T-helper 2 cell treated with Interferon-gamma antibody and Interleukin-4, amounts not matched to agents 5 μg/mL and 100 μg/mL, for 36 hours (primary cell): ENCODE measurements around the gene AFAP1.
A peak's percentile ranks its signal among the peaks of the same experiment; 100 is the strongest.

ENCODE experiments used
- DNase-seq: peaks from one replicate; pipeline ENCODE4 v3.0.0; 2021; ENCODE audit warnings: low spot score
- H3K27ac Mint-ChIP-seq: one replicate; pipeline ENCODE4 v1.8.0; 2021; ENCODE audit warnings: mild to moderate bottlenecking, mixed read lengths
- H3K27me3 Mint-ChIP-seq: one replicate; pipeline ENCODE4 v1.8.0; 2021; ENCODE audit warnings: low read depth, mixed read lengths
- H3K36me3 Mint-ChIP-seq: one replicate; pipeline ENCODE4 v1.8.0; 2021; ENCODE audit warnings: low read depth, mixed read lengths
- H3K4me1 Mint-ChIP-seq: one replicate; pipeline ENCODE4 v1.8.0; 2021; ENCODE audit warnings: low read depth, mixed read lengths
- H3K4me3 Mint-ChIP-seq: one replicate; pipeline ENCODE4 v1.8.0; 2022; ENCODE audit warnings: mild to moderate bottlenecking, moderate library complexity, mixed read lengths
- H3K9me3 Mint-ChIP-seq: one replicate; pipeline ENCODE4 v1.8.0; 2021; ENCODE audit warnings: mixed read lengths

Gene AFAP1

DNA sequence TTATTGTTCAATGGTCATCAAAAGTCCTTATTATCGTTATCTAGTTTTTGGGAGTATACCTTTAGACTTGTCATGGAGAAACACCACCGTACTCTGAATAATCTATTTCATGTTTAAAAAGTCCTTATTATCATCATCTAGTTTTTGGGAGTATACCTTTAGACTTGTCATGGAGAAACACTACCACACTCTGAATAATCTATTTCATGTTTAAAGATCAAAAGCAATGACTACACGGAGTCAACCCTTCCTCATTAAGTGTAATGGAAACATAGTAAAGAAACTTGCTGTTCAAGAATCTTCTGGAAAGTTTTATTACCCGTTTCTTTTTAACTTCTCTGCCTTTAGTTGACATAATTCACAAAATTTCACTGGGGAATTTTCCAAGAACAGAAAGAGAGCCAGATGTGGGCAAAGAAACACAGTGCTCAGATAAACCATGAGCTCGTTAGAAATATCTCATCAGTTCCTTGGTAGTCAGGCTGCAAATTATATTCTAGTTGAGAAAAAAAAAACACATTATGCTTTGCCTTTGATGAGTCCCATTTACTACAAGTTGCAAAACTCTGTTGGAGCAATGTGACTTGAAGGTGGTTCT, 158.8 kb downstream of the AFAP1 start:
- Mint-ChIP-seq H3K9me3 (no peaks in the 10 kb centered on the region), H3K4me1 (peaks cover 19% of the 10 kb centered on the region), H3K36me3 (no peaks in the 10 kb centered on the region), H3K4me3 (peak overlapping the region; percentile 39), H3K27ac (peak overlapping the region; percentile 29), H3K27me3 (no peaks in the 10 kb centered on the region)
- no peak for DNase-seq

DNA sequence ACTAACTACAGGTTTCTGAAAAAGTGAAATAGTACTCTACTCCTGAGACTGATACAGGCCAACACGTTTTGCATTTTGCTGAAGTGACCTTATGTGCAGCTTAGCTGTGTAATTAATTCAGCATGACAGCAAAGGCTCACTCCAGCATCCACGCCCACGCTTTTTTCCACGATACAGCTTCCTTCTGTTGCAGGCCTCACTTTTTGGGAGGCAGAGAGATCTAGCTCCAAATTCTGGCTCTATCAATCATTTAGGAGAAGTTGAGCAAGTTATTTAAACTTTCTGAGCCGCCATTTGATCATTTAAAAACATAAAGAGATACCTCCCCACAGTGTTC, 160.3 kb downstream of the AFAP1 start:
- no peaks in the 10 kb centered on the region for H3K9me3 Mint-ChIP-seq
- no peak overlapping the region for H3K27ac Mint-ChIP-seq
- no peak for DNase-seq
- no peak overlapping the region for H3K4me3 Mint-ChIP-seq
- H3K36me3 Mint-ChIP-seq = no peaks in the 10 kb centered on the region
- H3K4me1 Mint-ChIP-seq = peaks cover 19% of the 10 kb centered on the region
- H3K27me3 Mint-ChIP-seq = no peaks in the 10 kb centered on the region

DNA sequence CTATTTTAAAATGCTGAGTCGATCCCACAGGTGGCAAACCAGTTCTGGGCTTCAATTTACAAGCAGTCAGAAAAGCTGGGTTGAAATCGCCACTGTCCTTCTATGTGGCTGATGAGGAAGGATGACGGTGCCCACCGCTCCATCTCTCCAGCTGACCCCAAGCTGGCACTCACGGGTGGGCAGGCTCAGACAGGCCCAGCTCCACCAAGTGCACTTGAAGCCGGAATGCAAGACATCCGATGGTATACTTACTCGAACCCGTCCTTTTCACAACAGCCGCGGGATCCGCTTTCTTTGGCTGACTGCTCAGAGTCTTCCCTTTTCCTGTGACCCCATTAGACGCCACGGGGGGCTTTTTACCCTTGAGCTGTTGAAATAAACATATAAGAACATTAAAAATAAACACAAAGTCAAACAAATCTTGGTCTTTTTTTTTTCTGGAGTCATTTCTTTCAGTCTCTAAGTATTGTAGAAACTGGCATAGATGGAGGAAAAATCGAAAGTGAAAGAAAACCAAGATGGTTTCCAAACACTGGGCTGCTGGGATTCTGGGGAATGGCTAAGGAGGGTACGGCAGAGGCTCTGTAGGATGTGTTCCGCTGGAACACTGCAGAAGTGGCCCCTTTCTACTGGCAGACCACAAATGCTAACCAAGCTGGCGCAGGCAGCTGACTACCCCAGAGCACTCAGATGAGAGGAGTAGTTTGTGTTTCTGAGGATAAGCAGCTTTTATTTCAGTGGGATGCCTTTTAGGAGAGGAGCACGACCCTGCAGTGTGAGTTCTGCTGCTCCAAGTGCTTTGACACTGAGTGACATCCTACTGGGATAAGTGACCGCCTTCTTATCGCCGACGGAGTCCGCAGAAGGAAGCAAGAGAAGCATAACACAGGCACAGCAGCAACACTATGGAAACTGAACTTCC, 160.9 kb downstream of the AFAP1 start:
- Mint-ChIP-seq H3K36me3 (no peaks in the 10 kb centered on the region), H3K4me1 (peaks cover 19% of the 10 kb centered on the region), H3K9me3 (no peaks in the 10 kb centered on the region), H3K27ac (no peak overlapping the region), H3K4me3 (no peak overlapping the region), H3K27me3 (no peaks in the 10 kb centered on the region)
- DNase-seq = no peak

DNA sequence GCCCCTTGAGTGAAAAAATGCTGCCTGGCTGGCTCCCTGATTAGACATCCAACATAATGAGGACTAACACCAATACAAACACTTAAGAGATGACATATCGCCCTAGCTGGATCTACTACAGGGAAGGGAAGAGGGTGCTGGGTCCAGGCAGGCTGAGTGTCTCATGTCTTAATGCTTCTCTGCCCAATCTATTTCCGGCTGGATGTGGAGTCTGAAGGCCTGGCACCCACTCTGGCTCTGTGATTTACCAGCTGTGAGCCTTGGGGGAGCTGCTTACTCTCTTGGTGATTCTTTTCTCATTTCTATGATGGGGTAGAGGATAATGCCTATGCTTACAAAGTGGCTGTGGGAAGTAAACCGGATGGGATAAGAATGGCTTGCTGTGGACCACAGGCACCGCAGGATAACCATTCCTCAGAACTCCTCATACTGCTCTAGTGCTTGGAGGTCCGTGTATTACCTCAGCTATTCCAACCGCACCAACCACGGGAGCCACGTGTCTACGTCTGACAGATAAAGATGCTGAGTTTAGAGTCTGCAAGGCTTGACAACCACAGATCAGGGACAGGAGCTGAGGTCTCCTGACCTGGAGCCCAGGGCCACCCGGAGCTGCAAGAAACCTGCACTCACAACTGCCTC, 161.7 kb downstream of the AFAP1 start:
- H3K9me3 Mint-ChIP-seq = no peaks in the 10 kb centered on the region
- DNase-seq = no peak
- no peak overlapping the region for H3K4me3 Mint-ChIP-seq
- no peaks in the 10 kb centered on the region for H3K27me3 Mint-ChIP-seq
- no peaks in the 10 kb centered on the region for H3K36me3 Mint-ChIP-seq
- H3K4me1 Mint-ChIP-seq = peaks cover 19% of the 10 kb centered on the region
- no peak overlapping the region for H3K27ac Mint-ChIP-seq

DNA sequence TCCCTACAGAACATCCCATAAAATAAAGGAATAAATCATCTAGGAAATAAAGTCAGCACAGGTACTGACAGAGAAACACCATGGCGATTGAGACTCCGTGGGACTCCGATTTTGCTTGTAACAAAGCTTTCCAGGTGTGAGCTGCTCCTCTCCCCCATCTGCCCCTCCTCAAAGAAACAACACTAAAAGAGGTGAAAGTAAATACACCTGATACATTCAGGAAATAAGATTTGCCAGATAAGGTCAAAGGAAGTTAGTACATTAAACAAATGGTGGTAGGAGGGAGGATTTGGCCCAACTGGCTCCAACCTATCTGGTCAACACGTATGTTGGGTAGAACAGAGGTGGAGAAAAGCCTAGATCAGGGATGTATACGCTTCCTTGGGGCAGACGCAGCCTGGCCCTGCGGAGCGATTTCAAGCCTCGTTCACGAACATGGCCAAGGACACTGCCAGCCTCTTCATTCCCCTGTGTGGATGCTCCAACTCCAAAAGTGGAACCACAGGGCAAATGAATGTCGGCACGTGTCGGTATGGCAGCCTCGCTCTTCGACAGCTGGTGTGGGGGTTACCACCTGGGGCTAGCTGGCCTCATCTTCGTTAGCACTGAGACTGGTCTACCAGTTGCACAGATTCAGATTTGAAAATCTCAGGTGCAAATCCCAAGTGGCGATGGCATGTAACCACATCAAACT, 162.5 kb downstream of the AFAP1 start:
- H3K9me3 Mint-ChIP-seq = no peaks in the 10 kb centered on the region
- H3K27ac Mint-ChIP-seq = no peak overlapping the region
- no peak overlapping the region for H3K4me3 Mint-ChIP-seq
- DNase-seq = no peak
- peaks cover 19% of the 10 kb centered on the region for H3K4me1 Mint-ChIP-seq
- H3K36me3 Mint-ChIP-seq = no peaks in the 10 kb centered on the region
- no peaks in the 10 kb centered on the region for H3K27me3 Mint-ChIP-seq

DNA sequence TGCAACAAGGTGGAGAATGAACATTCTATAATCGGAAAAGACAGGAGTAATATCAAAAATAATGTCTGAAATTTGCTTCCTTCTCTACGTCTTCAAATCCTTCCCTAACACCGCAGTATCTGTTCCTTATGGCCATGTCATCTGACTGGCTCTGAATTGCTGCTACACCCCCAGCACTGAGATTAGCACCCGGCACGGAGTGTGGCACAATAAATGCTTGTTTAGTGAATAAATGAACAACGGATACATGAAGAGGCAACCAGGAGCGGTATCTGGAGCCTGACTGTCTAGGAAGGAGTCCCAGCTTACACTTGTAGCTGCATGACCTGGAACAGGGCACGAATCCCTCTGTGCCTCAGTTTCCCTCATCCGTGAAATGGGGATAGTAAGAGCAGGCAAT, 164.3 kb downstream of the AFAP1 start:
- H3K36me3 Mint-ChIP-seq = no peaks in the 10 kb centered on the region
- H3K27me3 Mint-ChIP-seq = no peaks in the 10 kb centered on the region

DNA sequence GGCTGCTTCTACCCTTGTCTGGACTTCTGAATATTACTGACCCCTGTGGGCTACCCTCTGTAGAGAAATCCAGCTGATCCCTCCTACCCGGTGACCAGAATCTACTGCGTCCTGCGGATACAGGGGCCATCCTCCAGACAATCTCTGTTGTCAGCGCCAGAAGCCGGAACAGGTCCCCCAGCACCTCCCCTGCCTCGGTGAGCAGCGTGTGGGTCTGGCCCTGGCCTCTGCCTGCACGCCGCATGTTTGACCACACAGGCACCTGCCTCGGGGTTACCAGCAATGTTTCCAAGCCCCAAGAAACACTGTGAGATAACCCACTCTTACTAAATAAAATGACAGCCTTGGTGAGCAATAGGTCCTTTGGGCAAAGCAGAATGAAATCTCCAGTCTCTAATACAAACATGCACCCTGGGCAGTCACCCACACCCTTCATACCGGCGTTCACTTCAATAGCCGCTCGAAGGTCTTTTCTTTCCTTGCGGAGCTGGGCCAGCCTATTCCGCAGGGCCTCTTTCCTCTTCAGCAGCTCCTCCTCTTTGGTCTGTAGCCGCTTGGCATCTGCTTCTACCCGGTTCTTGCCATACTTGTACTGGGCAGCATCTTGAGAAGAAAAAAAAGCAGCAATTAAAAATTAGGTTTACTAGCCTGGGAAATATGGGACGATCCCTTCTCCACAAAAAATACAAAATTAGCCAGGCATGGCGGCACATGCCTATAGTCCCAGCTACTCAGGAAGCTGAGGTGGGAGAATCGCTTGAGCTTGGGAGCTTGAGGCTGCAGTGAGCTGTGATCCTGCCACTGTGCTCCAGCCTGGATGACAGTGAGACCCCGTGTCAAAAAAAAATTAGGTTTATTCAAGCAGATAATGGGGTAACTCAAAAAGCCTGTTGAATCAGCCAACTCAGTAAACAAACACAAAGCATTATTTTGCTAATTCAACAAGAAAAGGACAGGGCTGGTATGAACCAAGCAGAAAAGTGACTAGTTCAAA, 165.1 kb downstream of the AFAP1 start:
- H3K9me3 Mint-ChIP-seq = no peaks in the 10 kb centered on the region
- peaks cover 24% of the 10 kb centered on the region for H3K4me1 Mint-ChIP-seq
- no peak overlapping the region for H3K27ac Mint-ChIP-seq
- H3K36me3 Mint-ChIP-seq = no peaks in the 10 kb centered on the region
- DNase-seq = no peak
- no peak overlapping the region for H3K4me3 Mint-ChIP-seq
- no peaks in the 10 kb centered on the region for H3K27me3 Mint-ChIP-seq

More for the DNA sequence above, 164.3 kb downstream of the AFAP1 start:
- Mint-ChIP-seq H3K9me3 (no peaks in the 10 kb centered on the region), H3K4me3 (no peak overlapping the region), H3K4me1 (peaks cover 21% of the 10 kb centered on the region), H3K27ac (peak overlapping the region; percentile 39)
- no peak for DNase-seq

DNA sequence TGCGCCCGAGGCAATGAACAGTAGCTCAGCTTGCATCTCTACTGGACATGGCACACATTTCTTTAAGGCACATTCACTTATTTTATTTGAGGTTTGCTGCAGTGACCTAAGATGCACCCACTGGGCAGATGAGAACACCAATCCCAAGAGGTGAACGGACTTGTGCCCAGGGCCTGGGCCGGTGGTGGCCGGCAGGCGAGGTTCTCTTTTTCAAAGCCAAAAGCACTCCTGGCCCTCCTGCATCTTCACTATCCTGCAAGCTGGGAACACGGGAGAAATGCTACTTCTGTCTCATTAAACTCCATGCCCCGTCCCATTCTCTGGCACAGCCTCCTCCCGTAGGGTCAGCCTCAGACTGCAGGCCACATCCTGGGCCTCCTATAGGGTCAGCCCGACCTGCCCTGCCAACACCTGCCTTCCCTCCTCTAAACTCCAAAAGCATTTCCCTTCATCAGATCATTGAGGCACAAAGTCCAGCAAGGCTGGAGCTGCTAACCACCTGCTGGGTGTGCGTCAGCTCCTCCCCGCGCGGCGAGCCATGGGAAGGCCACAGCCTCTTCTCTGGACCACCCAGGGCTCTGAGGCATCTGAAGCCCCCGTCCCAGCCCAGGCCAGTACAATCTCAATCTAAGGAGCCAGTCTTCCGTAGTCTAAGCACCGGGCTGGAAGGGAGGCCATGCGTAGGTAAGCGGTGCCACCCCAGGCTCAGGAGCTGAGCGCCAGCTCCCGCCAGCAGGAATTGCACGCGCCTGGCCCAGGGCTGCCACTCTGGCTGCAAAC, 166.1 kb downstream of the AFAP1 start:
- Mint-ChIP-seq H3K9me3 (no peaks in the 10 kb centered on the region), H3K36me3 (no peaks in the 10 kb centered on the region), H3K27me3 (no peaks in the 10 kb centered on the region), H3K27ac (no peak overlapping the region), H3K4me3 (no peak overlapping the region), H3K4me1 (peaks cover 20% of the 10 kb centered on the region)
- DNase-seq = no peak

DNA sequence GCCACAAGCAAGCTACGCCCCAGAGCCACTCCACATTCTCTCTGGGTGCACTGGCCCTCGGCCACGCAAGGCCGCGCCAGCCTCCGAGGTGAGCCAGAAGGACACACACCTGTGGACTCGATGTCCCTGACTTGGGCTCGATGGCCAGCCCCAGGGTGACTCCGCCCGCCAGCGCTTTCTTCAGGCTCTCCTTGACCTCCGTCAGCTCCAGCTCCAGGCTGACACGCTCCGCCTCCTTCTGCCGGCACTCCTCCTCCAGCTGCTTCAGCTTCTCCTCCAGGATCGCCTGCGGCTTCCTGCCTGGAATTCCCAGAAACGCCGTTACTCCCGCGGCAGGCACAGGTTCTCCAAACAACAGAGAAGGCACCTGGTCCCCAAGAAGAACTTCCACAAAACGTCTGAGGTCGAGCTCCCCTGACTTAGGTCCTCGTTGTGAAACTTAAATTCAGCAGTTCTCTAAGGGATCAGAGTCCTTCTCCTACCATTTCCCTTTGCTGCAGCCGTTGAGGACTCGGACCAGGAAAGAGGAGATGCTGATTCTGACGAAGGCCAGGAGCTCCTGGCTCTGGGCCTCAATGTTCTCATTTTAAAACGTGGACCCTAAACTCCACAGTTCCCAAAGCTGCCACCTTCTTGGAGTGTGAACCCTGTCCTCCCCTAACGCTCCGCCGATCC, 166.8 kb downstream of the AFAP1 start:
- no peaks in the 10 kb centered on the region for H3K36me3 Mint-ChIP-seq
- H3K4me1 Mint-ChIP-seq = peaks cover 20% of the 10 kb centered on the region
- H3K27me3 Mint-ChIP-seq = no peaks in the 10 kb centered on the region
- no peak overlapping the region for H3K4me3 Mint-ChIP-seq
- DNase-seq = no peak
- no peaks in the 10 kb centered on the region for H3K9me3 Mint-ChIP-seq
- H3K27ac Mint-ChIP-seq = no peak overlapping the region

DNA sequence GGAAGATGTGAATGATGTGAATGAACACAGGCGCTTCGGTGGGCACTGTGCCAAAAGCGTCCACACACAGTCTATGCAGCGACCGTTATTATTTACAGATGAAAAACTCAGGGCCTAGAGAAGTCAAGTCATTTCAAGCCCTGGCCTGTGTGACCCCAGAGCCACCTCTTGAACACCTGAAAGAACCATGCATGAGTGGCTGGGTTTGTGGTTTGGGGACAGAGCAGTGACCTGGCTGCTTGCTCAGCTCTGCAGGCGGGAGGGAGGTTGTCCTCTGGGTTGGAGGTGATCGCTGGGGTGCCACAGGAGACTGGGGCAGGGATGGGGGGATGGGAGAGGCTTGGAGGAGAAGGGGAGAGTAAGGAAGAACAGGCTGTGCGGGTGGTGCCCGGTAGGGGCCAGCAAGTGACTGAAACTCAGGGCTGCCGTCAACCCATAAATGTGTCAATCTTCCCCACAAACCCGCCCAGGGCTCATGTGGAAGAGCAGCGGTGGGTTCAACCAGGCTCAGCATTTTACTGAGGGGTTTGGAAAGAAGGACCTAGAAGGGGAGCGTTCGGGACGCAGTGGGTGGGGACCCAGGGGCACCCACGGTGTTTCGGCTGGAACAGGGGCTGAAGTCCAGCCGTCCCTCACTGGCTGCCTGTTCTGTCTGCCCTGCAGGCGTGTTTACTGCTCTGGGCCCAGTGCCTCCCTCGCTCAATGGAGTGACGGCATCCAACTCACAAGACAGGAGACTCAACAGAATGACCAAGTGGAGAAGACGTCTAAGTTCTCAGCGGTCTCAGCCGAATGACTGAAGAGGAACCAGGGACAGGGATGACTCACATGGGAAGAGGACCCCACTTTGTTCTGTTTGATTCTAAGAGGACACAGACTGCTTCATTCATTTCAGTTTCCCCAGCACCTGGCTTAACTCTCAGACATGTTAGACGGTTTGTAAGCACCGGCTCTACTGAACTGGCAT, 167.8 kb downstream of the AFAP1 start:
- H3K9me3 Mint-ChIP-seq = no peaks in the 10 kb centered on the region
- DNase-seq = no peak
- peaks cover 16% of the 10 kb centered on the region for H3K4me1 Mint-ChIP-seq
- no peaks in the 10 kb centered on the region for H3K27me3 Mint-ChIP-seq
- H3K36me3 Mint-ChIP-seq = no peaks in the 10 kb centered on the region
- H3K4me3 Mint-ChIP-seq = no peak overlapping the region
- no peak overlapping the region for H3K27ac Mint-ChIP-seq

DNA sequence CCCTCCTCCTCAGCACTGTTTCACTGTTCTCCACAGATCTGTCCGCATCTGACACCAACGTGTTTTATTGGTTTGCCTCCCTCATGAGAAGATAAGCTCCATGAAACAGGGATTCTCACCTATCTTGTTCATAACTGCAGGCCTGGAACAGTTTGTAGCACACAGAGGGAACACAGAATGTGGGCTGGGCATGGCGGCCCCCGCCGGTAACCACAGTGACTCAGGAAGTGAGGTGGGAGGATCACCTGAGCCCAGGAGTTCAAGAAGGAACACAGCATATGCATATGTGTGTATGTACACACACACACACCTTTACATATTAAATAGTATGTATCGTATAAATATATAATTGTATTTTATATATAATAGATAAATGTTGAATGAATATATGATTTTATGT, 168.6 kb downstream of the AFAP1 start:
- Mint-ChIP-seq H3K4me3 (peak overlapping the region; percentile 46), H3K9me3 (no peaks in the 10 kb centered on the region), H3K36me3 (no peaks in the 10 kb centered on the region), H3K27me3 (no peaks in the 10 kb centered on the region), H3K4me1 (peaks cover 16% of the 10 kb centered on the region), H3K27ac (peak overlapping the region; percentile 55)
- DNase-seq = peak; percentile 33
